C4-2B (cell line): ENCODE data around the gene SLC28A3.

Experiments used
- ZFX ChIP-seq: fragments of 450-650 bp; IDR thresholded peaks from 2 replicates; pipeline ENCODE4 v1.6.1; 2017
- TF ChIP-seq, protein P1 (sequence below): fragments of 450-650 bp; conservative IDR thresholded peaks from 2 replicates; pipeline ENCODE4 v1.5.1; 2017; ENCODE audit warnings: mild to moderate bottlenecking

GRCh38 chr9:84319632-84320031 is 20.9 kb downstream of the SLC28A3 start:
- TF ChIP-seq, protein P1, sequence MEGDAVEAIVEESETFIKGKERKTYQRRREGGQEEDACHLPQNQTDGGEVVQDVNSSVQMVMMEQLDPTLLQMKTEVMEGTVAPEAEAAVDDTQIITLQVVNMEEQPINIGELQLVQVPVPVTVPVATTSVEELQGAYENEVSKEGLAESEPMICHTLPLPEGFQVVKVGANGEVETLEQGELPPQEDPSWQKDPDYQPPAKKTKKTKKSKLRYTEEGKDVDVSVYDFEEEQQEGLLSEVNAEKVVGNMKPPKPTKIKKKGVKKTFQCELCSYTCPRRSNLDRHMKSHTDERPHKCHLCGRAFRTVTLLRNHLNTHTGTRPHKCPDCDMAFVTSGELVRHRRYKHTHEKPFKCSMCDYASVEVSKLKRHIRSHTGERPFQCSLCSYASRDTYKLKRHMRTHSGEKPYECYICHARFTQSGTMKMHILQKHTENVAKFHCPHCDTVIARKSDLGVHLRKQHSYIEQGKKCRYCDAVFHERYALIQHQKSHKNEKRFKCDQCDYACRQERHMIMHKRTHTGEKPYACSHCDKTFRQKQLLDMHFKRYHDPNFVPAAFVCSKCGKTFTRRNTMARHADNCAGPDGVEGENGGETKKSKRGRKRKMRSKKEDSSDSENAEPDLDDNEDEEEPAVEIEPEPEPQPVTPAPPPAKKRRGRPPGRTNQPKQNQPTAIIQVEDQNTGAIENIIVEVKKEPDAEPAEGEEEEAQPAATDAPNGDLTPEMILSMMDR: no peak
- no peak for TF ChIP-seq ZFX
